HEK293 (cell line): ENCODE results near the gene CCM2.

Experiments used
- GLI2 ChIP-seq: fragments of 450-650 bp; formaldehyde crosslinking; IDR thresholded peaks from 2 replicates; pipeline ENCODE4; 2017; ENCODE audit warnings: missing biosample characterization, missing genetic modification characterization, low read depth, borderline replicate concordance
- KLF1 ChIP-seq: fragments of 450-650 bp; formaldehyde crosslinking; IDR thresholded peaks from 2 replicates; pipeline ENCODE4 v1.5.1; 2016; ENCODE audit warnings: missing biosample characterization, missing genetic modification characterization
- KLF7 ChIP-seq: fragments of 450-650 bp; formaldehyde crosslinking; IDR thresholded peaks from 2 replicates; pipeline ENCODE4 v1.5.1; 2016; ENCODE audit warnings: missing biosample characterization, missing genetic modification characterization, borderline replicate concordance
- KLF9 ChIP-seq: fragments of 450-650 bp; formaldehyde crosslinking; IDR thresholded peaks from 2 replicates; pipeline ENCODE4 v1.5.1; 2016; ENCODE audit warnings: missing biosample characterization, missing genetic modification characterization, low read depth
- MEIS1 ChIP-seq: sonication (generic); formaldehyde crosslinking; IDR thresholded peaks from 2 replicates; pipeline ENCODE4 v1.8.1; 2022; ENCODE audit warnings: missing genetic modification reagents, mild to moderate bottlenecking, borderline replicate concordance
- MYNN ChIP-seq: fragments of 450-650 bp; formaldehyde crosslinking; IDR thresholded peaks from 2 replicates; pipeline ENCODE4 v1.5.1; 2016; ENCODE audit warnings: missing biosample characterization, missing genetic modification characterization, borderline replicate concordance
- MZF1 ChIP-seq: fragments of 450-650 bp; formaldehyde crosslinking; IDR thresholded peaks from 2 replicates; pipeline ENCODE4 v1.5.1; 2017; ENCODE audit warnings: missing biosample characterization, missing genetic modification characterization, borderline replicate concordance
- SP2 ChIP-seq: fragments of 450-650 bp; formaldehyde crosslinking; IDR thresholded peaks from 2 replicates; pipeline ENCODE4 v1.5.1; 2016; ENCODE audit warnings: missing biosample characterization, missing genetic modification characterization
- TRIM28 ChIP-seq: IDR thresholded peaks from 2 replicates; pipeline ENCODE4 v1.6.1; 2011; ENCODE audit warnings: low read length, control low read depth, borderline replicate concordance
- WT1 ChIP-seq: fragments of 450-650 bp; formaldehyde crosslinking; IDR thresholded peaks from 2 replicates; pipeline ENCODE4 v1.5.1; 2016; ENCODE audit warnings: missing biosample characterization, missing genetic modification characterization
- YY1 ChIP-seq: fragments of 450-650 bp; formaldehyde crosslinking; IDR thresholded peaks from 2 replicates; pipeline ENCODE4 v1.5.1; 2018; ENCODE audit warnings: missing biosample characterization, missing genetic modification characterization
- YY2 ChIP-seq: fragments of 450-650 bp; formaldehyde crosslinking; IDR thresholded peaks from 2 replicates; pipeline ENCODE4 v1.5.1; 2016; ENCODE audit warnings: missing biosample characterization, missing genetic modification characterization
- ZBTB21 ChIP-seq: fragments of 450-650 bp; formaldehyde crosslinking; IDR thresholded peaks from 2 replicates; pipeline ENCODE4 v1.5.1; 2017; ENCODE audit warnings: missing biosample characterization, missing genetic modification characterization
- ZNF112 ChIP-seq: fragments of 450-650 bp; formaldehyde crosslinking; IDR thresholded peaks from 2 replicates; pipeline ENCODE4 v1.5.0; 2017; ENCODE audit warnings: missing biosample characterization, missing genetic modification characterization
- ZNF138 ChIP-seq: fragments of 450-650 bp; formaldehyde crosslinking; IDR thresholded peaks from 2 replicates; pipeline ENCODE4 v1.5.1; 2016; ENCODE audit warnings: missing biosample characterization, missing genetic modification characterization, borderline replicate concordance
- ZNF155 ChIP-seq: fragments of 450-650 bp; formaldehyde crosslinking; IDR thresholded peaks from 2 replicates; pipeline ENCODE4 v1.5.1; 2016; ENCODE audit warnings: missing biosample characterization, missing genetic modification characterization
- ZNF214 ChIP-seq: fragments of 450-650 bp; formaldehyde crosslinking; IDR thresholded peaks from 2 replicates; pipeline ENCODE4 v1.5.1; 2017; ENCODE audit warnings: missing biosample characterization, mild to moderate bottlenecking, missing genetic modification characterization, borderline replicate concordance
- ZNF341 ChIP-seq: fragments of 450-650 bp; formaldehyde crosslinking; IDR thresholded peaks from 2 replicates; pipeline ENCODE4; 2016; ENCODE audit warnings: low read depth, missing biosample characterization, missing genetic modification characterization
- ZNF366 ChIP-seq: fragments of 450-650 bp; formaldehyde crosslinking; conservative IDR thresholded peaks from 2 replicates; pipeline ENCODE4 v1.5.1; 2016; ENCODE audit warnings: missing biosample characterization, missing genetic modification characterization
- ZNF555 ChIP-seq: fragments of 450-650 bp; formaldehyde crosslinking; conservative IDR thresholded peaks from 2 replicates; pipeline ENCODE4 v1.5.1; 2017; ENCODE audit warnings: missing biosample characterization, mild to moderate bottlenecking, missing genetic modification characterization, inconsistent platforms
- ZNF624 ChIP-seq: fragments of 450-650 bp; formaldehyde crosslinking; IDR thresholded peaks from 2 replicates; pipeline ENCODE4 v1.5.1; 2017; ENCODE audit warnings: missing biosample characterization, missing genetic modification characterization
- ZNF629 ChIP-seq: fragments of 450-650 bp; formaldehyde crosslinking; IDR thresholded peaks from 2 replicates; pipeline ENCODE4 v1.5.1; 2017; ENCODE audit warnings: missing biosample characterization, missing genetic modification characterization
- ZNF658 ChIP-seq: fragments of 450-650 bp; formaldehyde crosslinking; IDR thresholded peaks from 2 replicates; pipeline ENCODE4; 2016; ENCODE audit warnings: missing biosample characterization, missing genetic modification characterization
- TF ChIP-seq, protein P1 (sequence below): fragments of 450-650 bp; formaldehyde crosslinking; IDR thresholded peaks from 2 replicates; pipeline ENCODE4 v1.5.1; 2017; ENCODE audit warnings: missing biosample characterization, missing genetic modification characterization
- TF ChIP-seq, protein P2 (sequence below): fragments of 450-650 bp; formaldehyde crosslinking; conservative IDR thresholded peaks from 2 replicates; pipeline ENCODE4 v1.5.1; 2016; ENCODE audit warnings: low read depth, missing biosample characterization, missing genetic modification characterization
- TF ChIP-seq, protein P3 (sequence below): fragments of 450-650 bp; formaldehyde crosslinking; IDR thresholded peaks from 2 replicates; pipeline ENCODE4 v1.5.1; 2016; ENCODE audit warnings: missing biosample characterization, missing genetic modification characterization, borderline replicate concordance
- TF ChIP-seq, protein P4 (sequence below): fragments of 450-650 bp; formaldehyde crosslinking; IDR thresholded peaks from 2 replicates; pipeline ENCODE4 v1.5.0; 2017; ENCODE audit warnings: missing biosample characterization, missing genetic modification characterization, borderline replicate concordance

Gene CCM2

DNA sequence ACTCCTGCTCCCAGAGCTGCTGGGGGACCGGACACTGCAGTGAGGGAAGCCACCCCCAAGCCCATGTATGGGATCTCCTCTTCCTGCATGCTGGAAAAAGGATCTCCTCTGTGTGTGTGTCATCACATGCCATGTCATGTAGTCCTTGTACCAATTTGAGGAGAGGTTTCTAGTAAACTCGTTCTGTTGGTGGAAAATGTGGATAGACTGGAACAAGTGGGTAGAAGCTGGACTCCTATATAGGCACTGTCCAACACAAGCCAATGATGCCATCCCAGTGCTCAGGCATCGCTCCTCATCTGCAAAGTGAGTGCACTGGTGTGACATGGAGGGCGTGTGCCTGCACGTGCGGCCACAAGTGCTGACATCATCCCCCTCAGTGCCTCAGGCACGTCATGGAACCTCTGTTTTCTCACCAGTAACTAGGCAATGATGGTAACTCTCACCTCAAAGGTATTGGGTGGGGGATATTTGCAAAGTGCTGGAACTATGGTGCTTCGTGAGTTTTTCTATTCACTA lies 40.5 kb upstream of the CCM2 start (continued):
- TF ChIP-seq ZNF341 (tag by site-specific recombination) = no peak
- TF ChIP-seq, protein P1, sequence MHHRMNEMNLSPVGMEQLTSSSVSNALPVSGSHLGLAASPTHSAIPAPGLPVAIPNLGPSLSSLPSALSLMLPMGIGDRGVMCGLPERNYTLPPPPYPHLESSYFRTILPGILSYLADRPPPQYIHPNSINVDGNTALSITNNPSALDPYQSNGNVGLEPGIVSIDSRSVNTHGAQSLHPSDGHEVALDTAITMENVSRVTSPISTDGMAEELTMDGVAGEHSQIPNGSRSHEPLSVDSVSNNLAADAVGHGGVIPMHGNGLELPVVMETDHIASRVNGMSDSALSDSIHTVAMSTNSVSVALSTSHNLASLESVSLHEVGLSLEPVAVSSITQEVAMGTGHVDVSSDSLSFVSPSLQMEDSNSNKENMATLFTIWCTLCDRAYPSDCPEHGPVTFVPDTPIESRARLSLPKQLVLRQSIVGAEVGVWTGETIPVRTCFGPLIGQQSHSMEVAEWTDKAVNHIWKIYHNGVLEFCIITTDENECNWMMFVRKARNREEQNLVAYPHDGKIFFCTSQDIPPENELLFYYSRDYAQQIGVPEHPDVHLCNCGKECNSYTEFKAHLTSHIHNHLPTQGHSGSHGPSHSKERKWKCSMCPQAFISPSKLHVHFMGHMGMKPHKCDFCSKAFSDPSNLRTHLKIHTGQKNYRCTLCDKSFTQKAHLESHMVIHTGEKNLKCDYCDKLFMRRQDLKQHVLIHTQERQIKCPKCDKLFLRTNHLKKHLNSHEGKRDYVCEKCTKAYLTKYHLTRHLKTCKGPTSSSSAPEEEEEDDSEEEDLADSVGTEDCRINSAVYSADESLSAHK = no peak
- TF ChIP-seq ZNF624 (tag by site-specific recombination) = no peak
- no peak for TF ChIP-seq SP2 (tag by site-specific recombination)
- peak; percentile 80 for TF ChIP-seq KLF1
- no peak for TF ChIP-seq YY1 (tag by site-specific recombination)
- TF ChIP-seq, protein P2, sequence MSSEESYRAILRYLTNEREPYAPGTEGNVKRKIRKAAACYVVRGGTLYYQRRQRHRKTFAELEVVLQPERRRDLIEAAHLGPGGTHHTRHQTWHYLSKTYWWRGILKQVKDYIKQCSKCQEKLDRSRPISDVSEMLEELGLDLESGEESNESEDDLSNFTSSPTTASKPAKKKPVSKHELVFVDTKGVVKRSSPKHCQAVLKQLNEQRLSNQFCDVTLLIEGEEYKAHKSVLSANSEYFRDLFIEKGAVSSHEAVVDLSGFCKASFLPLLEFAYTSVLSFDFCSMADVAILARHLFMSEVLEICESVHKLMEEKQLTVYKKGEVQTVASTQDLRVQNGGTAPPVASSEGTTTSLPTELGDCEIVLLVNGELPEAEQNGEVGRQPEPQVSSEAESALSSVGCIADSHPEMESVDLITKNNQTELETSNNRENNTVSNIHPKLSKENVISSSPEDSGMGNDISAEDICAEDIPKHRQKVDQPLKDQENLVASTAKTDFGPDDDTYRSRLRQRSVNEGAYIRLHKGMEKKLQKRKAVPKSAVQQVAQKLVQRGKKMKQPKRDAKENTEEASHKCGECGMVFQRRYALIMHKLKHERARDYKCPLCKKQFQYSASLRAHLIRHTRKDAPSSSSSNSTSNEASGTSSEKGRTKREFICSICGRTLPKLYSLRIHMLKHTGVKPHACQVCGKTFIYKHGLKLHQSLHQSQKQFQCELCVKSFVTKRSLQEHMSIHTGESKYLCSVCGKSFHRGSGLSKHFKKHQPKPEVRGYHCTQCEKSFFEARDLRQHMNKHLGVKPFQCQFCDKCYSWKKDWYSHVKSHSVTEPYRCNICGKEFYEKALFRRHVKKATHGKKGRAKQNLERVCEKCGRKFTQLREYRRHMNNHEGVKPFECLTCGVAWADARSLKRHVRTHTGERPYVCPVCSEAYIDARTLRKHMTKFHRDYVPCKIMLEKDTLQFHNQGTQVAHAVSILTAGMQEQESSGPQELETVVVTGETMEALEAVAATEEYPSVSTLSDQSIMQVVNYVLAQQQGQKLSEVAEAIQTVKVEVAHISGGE = no peak
- no peak for TF ChIP-seq YY2 (tag by site-specific recombination)
- no peak for TF ChIP-seq ZNF138 (tag by site-specific recombination)
- no peak for TF ChIP-seq MEIS1 (CRISPR knock-in tag)
- TF ChIP-seq KLF7 (tag by site-specific recombination) = no peak
- TF ChIP-seq WT1 (tag by site-specific recombination) = no peak
- no peak for TF ChIP-seq ZNF555 (tag by site-specific recombination)
- TF ChIP-seq, protein P3, sequence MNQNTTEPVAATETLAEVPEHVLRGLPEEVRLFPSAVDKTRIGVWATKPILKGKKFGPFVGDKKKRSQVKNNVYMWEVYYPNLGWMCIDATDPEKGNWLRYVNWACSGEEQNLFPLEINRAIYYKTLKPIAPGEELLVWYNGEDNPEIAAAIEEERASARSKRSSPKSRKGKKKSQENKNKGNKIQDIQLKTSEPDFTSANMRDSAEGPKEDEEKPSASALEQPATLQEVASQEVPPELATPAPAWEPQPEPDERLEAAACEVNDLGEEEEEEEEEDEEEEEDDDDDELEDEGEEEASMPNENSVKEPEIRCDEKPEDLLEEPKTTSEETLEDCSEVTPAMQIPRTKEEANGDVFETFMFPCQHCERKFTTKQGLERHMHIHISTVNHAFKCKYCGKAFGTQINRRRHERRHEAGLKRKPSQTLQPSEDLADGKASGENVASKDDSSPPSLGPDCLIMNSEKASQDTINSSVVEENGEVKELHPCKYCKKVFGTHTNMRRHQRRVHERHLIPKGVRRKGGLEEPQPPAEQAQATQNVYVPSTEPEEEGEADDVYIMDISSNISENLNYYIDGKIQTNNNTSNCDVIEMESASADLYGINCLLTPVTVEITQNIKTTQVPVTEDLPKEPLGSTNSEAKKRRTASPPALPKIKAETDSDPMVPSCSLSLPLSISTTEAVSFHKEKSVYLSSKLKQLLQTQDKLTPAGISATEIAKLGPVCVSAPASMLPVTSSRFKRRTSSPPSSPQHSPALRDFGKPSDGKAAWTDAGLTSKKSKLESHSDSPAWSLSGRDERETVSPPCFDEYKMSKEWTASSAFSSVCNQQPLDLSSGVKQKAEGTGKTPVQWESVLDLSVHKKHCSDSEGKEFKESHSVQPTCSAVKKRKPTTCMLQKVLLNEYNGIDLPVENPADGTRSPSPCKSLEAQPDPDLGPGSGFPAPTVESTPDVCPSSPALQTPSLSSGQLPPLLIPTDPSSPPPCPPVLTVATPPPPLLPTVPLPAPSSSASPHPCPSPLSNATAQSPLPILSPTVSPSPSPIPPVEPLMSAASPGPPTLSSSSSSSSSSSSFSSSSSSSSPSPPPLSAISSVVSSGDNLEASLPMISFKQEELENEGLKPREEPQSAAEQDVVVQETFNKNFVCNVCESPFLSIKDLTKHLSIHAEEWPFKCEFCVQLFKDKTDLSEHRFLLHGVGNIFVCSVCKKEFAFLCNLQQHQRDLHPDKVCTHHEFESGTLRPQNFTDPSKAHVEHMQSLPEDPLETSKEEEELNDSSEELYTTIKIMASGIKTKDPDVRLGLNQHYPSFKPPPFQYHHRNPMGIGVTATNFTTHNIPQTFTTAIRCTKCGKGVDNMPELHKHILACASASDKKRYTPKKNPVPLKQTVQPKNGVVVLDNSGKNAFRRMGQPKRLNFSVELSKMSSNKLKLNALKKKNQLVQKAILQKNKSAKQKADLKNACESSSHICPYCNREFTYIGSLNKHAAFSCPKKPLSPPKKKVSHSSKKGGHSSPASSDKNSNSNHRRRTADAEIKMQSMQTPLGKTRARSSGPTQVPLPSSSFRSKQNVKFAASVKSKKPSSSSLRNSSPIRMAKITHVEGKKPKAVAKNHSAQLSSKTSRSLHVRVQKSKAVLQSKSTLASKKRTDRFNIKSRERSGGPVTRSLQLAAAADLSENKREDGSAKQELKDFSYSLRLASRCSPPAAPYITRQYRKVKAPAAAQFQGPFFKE (tag by site-specific recombination) = no peak
- TF ChIP-seq, protein P4, sequence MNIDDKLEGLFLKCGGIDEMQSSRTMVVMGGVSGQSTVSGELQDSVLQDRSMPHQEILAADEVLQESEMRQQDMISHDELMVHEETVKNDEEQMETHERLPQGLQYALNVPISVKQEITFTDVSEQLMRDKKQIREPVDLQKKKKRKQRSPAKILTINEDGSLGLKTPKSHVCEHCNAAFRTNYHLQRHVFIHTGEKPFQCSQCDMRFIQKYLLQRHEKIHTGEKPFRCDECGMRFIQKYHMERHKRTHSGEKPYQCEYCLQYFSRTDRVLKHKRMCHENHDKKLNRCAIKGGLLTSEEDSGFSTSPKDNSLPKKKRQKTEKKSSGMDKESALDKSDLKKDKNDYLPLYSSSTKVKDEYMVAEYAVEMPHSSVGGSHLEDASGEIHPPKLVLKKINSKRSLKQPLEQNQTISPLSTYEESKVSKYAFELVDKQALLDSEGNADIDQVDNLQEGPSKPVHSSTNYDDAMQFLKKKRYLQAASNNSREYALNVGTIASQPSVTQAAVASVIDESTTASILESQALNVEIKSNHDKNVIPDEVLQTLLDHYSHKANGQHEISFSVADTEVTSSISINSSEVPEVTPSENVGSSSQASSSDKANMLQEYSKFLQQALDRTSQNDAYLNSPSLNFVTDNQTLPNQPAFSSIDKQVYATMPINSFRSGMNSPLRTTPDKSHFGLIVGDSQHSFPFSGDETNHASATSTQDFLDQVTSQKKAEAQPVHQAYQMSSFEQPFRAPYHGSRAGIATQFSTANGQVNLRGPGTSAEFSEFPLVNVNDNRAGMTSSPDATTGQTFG (tag by site-specific recombination) = no peak
- no peak for TF ChIP-seq MYNN
- TF ChIP-seq ZNF629 = peak; percentile 81
- TF ChIP-seq ZBTB21 (tag by site-specific recombination) = peak; percentile 84
- no peak for TF ChIP-seq ZNF658 (tag by site-specific recombination)
- TF ChIP-seq GLI2 (tag by site-specific recombination) = no peak
- no peak for TF ChIP-seq ZNF112 (tag by site-specific recombination)
- no peak for TF ChIP-seq MZF1 (tag by site-specific recombination)
- no peak for TF ChIP-seq ZNF214 (tag by site-specific recombination)
- peak; percentile 33; the same call in 1 of the 2 replicates for TF ChIP-seq ZNF366 (tag by site-specific recombination)
- TF ChIP-seq KLF9 = peak; percentile 31; the same call in 1 of the 2 replicates
- TF ChIP-seq ZNF155 (tag by site-specific recombination) = no peak
- TF ChIP-seq TRIM28 = no peak
